ENCODE measurements around the gene GTF2H3. TPM values are rescaled to one million over a fixed set of nuclear protein-coding genes. Genes with fewer than 3 reads are reported as not detected.

GTF2H3 gene
- total RNA-seq, 4 donors from 2014 or later: 18.8 to 49.4 (median 22.2) TPM

GRCh38 chr12:123608182-123608581 lies 25.4 kb upstream of the GTF2H3 start:
- intact Hi-C loops (cut with DNase I; ENCODE audit: low total_unique reads): no loop called here
- no peak for DNase-seq (ENCODE audit: low spot score in 2 of 2)
- no peak overlapping the region for H3K4me3 ChIP-seq (ENCODE audit: low read depth, poor library complexity, severe bottlenecking)
- no peak for TF ChIP-seq POLR2A (IDR thresholded peaks at IDR 0.05)
- no peak for TF ChIP-seq CTCF (IDR thresholded peaks at IDR 0.05)
- WGBS, 2 donors: 77 to 80% methylated on average over 8 of the region's 8 CpGs

DNA sequence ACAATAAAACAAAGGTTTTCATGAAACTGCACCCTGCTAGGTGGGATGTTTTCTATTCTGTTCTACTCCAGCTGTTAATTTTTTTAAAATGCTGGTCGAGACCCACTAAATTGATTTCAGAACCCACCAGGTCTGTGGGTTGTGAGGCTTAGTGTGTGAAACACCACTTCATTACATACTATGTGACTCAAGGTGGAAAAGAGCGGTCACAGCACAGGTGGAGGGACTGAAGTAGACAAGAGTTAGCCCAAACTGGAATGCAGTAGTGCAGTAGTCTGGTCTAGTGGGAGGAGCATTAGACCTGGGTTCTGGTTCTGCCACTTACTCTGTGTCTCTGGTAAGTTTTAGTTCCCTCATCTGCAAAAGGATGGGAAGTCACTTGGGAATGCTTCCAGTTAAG lies 19.5 kb upstream of the GTF2H3 start:
- TF ChIP-seq POLR2A (IDR thresholded peaks at IDR 0.05): no peak
- no peak for TF ChIP-seq CTCF (IDR thresholded peaks at IDR 0.05)
- DNase-seq (ENCODE audit: low spot score in 2 of 2): no peak
- H3K4me3 ChIP-seq (ENCODE audit: low read depth, poor library complexity, severe bottlenecking): no peak overlapping the region
- intact Hi-C loops (cut with DNase I; ENCODE audit: low total_unique reads): no loop called here
- 93% methylated on average over 2 of the region's 2 CpGs for WGBS, 2 donors

DNA sequence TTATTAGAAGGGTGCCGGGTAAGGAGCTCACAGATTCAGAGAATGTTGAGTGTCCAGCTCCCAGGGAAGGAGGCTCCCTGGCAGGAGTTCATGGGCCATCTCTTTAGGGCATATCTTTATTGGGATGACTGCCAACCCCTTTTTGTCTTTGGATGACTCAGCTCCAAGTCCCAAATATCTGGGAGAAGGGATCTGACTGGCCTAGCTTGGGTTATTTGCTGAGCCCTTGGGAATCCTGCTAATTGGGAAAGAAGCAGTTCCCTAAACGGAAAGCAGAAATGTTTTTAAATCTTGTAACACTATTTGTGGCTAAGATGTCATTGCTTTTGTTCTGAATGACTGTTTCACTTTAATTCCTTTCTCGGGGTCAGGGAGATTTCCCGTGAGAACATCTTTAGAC lies 19.1 kb upstream of the GTF2H3 start:
- intact Hi-C loops (cut with DNase I; ENCODE audit: low total_unique reads): no loop called here
- no peak for DNase-seq (ENCODE audit: low spot score in 2 of 2)
- 61 to 69% methylated on average over 4 of the region's 4 CpGs for WGBS, 2 donors
- no peak overlapping the region for H3K4me3 ChIP-seq (ENCODE audit: low read depth, poor library complexity, severe bottlenecking)
- TF ChIP-seq CTCF (IDR thresholded peaks at IDR 0.05): no peak

DNA sequence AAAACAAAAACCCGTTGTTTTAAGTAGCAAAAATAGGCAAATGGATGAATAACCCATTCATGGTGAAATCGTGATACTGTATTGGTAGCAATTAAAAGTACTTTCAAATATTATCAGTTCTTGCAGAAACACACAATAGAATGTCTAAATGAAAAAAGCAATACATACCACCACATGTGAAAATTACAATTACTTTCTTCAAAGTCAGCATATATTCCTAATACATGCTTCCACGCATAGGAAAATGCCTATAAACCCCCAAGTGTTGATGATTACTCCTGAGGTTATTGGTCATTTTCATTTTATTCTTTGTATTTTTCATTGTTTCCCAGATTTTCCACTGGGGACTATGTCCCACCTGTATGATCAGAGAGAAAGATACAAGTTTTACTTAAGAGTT lies 16.5 kb upstream of the GTF2H3 start:
- intact Hi-C loops (cut with DNase I; ENCODE audit: low total_unique reads): no loop called here
- H3K4me3 ChIP-seq (ENCODE audit: low read depth, poor library complexity, severe bottlenecking): no peak overlapping the region
- no peak for TF ChIP-seq POLR2A (IDR thresholded peaks at IDR 0.05)
- no peak for TF ChIP-seq CTCF (IDR thresholded peaks at IDR 0.05)
- no peak for DNase-seq (ENCODE audit: low spot score in 2 of 2)
- 89 to 90% methylated on average over 3 of the region's 3 CpGs for WGBS, 2 donors

DNA sequence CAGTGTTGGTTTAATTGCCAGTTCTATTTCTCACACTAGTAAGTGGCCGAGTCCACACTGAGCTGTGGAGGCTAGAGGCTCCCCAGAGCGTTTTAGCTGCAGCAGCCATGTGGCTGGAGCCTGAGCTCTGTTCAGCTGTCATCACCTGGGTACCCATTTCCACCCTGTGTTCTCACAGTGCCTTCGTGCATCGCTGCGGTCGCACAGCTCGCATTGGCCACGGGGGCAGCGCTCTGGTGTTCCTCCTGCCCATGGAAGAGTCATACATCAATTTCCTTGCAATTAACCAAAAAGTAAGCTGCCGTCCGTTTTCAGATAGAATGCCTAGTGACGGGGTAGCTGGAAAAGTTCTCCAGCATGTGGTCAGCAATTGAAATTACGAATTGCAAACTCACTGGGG lies 16.0 kb upstream of the GTF2H3 start:
- no peak for DNase-seq (ENCODE audit: low spot score in 2 of 2)
- H3K4me3 ChIP-seq (ENCODE audit: low read depth, poor library complexity, severe bottlenecking): no peak overlapping the region
- TF ChIP-seq POLR2A (IDR thresholded peaks at IDR 0.05): no peak
- TF ChIP-seq CTCF (IDR thresholded peaks at IDR 0.05): no peak
- intact Hi-C loops (cut with DNase I; ENCODE audit: low total_unique reads): no loop called here
- 90 to 93% methylated on average over 13 of the region's 13 CpGs for WGBS, 2 donors

- TF ChIP-seq CTCF (IDR thresholded peaks at IDR 0.05) (no peak), POLR2A (IDR thresholded peaks at IDR 0.05) (no peak)
Measured at GRCh38 chr12:123621101-123621500, 12.5 kb upstream of the GTF2H3 start.

More at GRCh38 chr12:123621101-123621500, 12.5 kb upstream of the GTF2H3 start:
- no peak overlapping the region for H3K4me3 ChIP-seq (ENCODE audit: low read depth, poor library complexity, severe bottlenecking)
- 68 to 73% methylated on average over 8 of the region's 8 CpGs for WGBS, 2 donors
- no peak for DNase-seq (ENCODE audit: low spot score in 2 of 2)
- intact Hi-C loops (cut with DNase I; ENCODE audit: low total_unique reads): no loop called here
